GM12878 (cell line): Measurements from ENCODE around the gene NCAPD3. TPM values are rescaled to one million over a fixed set of nuclear protein-coding genes. Genes with fewer than 3 reads are reported as not detected.

ENCODE experiments used
- ATAC-seq: fragments of 200-7000 bp; cut with Tn5 transposase; 3 replicates; pipeline ENCODE4 v1.9.1; 2020; ENCODE audit warnings: mild to moderate bottlenecking, moderate library complexity
- BruUV-seq: library from RNA; stranded (reverse); fragments of 400-500 nt; replicated peaks from 2 replicates; lab custom pipeline; 2021; lab: Mats Ljungman, UMichigan
- CTCF ChIA-PET: fragments of 300-600 bp; sonication (Branson Sonifier 250); formaldehyde crosslinking; extraction: SDS; loops from one replicate; lab custom pipeline; 2021; ENCODE audit warnings: inconsistent platforms; lab: Yijun Ruan, JAX
- POLR2A ChIA-PET: fragments of 350-600 bp; formaldehyde crosslinking; extraction: SDS; loops from one replicate; lab custom pipeline; 2021; ENCODE audit warnings: inconsistent platforms; lab: Charles Lee
- RAD21 ChIA-PET: fragments of 300-600 bp; sonication (Branson Sonifier 250); formaldehyde crosslinking; loops from one replicate; lab custom pipeline; 2023; ENCODE audit warnings: antibody characterized with exemption; ENCODE audit not compliant: unreplicated experiment; lab: Charles Lee
- SMC1A ChIA-PET: fragments of 300-600 bp; sonication (Branson Sonifier 250); formaldehyde crosslinking; loops from one replicate; lab custom pipeline; 2023; ENCODE audit not compliant: unreplicated experiment, uncharacterized antibody; lab: Charles Lee
- DNase-seq: peaks from one replicate; pipeline ENCODE4 v3.0.0-alpha.2; 2011; ENCODE audit warnings: low read depth, low spot score
- FAIRE-seq: peaks from 3 replicates; lab custom pipeline; 2011; peaks lifted over from hg19 to GRCh38; lab: Jason Lieb, UNC
- H2AFZ ChIP-seq: 2 replicates; pipeline ENCODE4 v1.6.0; 2011; ENCODE audit warnings: low read depth, low read length, control low read depth; ENCODE audit not compliant: control insufficient read depth
- H3K27ac ChIP-seq: 2 replicates; pipeline ENCODE4 v1.5.1; 2011; ENCODE audit warnings: control low read depth; ENCODE audit not compliant: control insufficient read depth, insufficient read depth
- H3K27me3 ChIP-seq, 2 experiments: replicated peaks in 1 of 2; 2 replicates each; pipeline versions ENCODE4 v1.6.0 to v1.6.1; 2011; ENCODE audit warnings: low read length in 1 of 2; ENCODE audit not compliant: control insufficient read depth in 2 of 2, insufficient read depth in 2 of 2
- H3K36me3 ChIP-seq, 2 experiments: 2 replicates each; pipeline ENCODE4 v1.5.1; 2011; ENCODE audit warnings: low read length in 1 of 2; ENCODE audit not compliant: control insufficient read depth in 2 of 2, insufficient read depth in 2 of 2
- H3K4me1 ChIP-seq: 2 replicates; pipeline ENCODE4 v1.6.1; 2011; ENCODE audit warnings: mild to moderate bottlenecking, low read length, moderate library complexity, mixed read lengths; ENCODE audit not compliant: control insufficient read depth, insufficient read depth
- H3K4me2 ChIP-seq: 2 replicates; pipeline ENCODE4 v1.6.0; 2011; ENCODE audit warnings: control low read depth; ENCODE audit not compliant: control insufficient read depth, insufficient read depth
- H3K4me3 ChIP-seq: fragments of 200-600 bp; sonication (generic); 2 replicates; pipeline ENCODE4 v1.5.1; 2016
- H3K79me2 ChIP-seq: 2 replicates; pipeline ENCODE4 v1.6.0; 2011; ENCODE audit warnings: low read length; ENCODE audit not compliant: control insufficient read depth, insufficient read depth
- H3K9ac ChIP-seq: 2 replicates; pipeline ENCODE4 v1.8.0; 2011; ENCODE audit warnings: low read length, control low read depth, mixed read lengths; ENCODE audit not compliant: control insufficient read depth, insufficient read depth
- H3K9me3 ChIP-seq: replicated peaks from 3 replicates; pipeline ENCODE4 v1.5.1; 2011; ENCODE audit warnings: mild to moderate bottlenecking, low read length; ENCODE audit not compliant: control insufficient read depth, insufficient read depth
- H4K20me1 ChIP-seq: 2 replicates; pipeline ENCODE4 v1.6.0; 2011; ENCODE audit not compliant: control insufficient read depth, insufficient read depth
- CBX3 ChIP-seq: fragments of 200-600 bp; sonication (generic); IDR thresholded peaks from 2 replicates; pipeline ENCODE4 v1.6.1; 2016; ENCODE audit warnings: low read depth, borderline replicate concordance
- CREB1 ChIP-seq: IDR thresholded peaks from 2 replicates; pipeline ENCODE4 v1.6.1; 2012; ENCODE audit warnings: low read depth, mild to moderate bottlenecking, inconsistent platforms
- MTA2 ChIP-seq: fragments of 450-650 bp; IDR thresholded peaks from 2 replicates; pipeline ENCODE4 v1.6.1; 2016; ENCODE audit warnings: low read depth, mild to moderate bottlenecking, moderate library complexity
- MXI1 ChIP-seq: fragments of 150-350 bp; IDR thresholded peaks from 2 replicates; pipeline ENCODE4 v1.6.1; 2011; ENCODE audit warnings: low read depth, mild to moderate bottlenecking, inconsistent platforms, low read length, improper control_type of control experiment
- POLR2A ChIP-seq: IDR thresholded peaks from 2 replicates; pipeline ENCODE4 v1.6.1; 2011; ENCODE audit warnings: low read depth, mild to moderate bottlenecking, low read length
- RBBP5 ChIP-seq: fragments of 200-600 bp; sonication (generic); conservative IDR thresholded peaks from 2 replicates; pipeline ENCODE4 v1.6.1; 2016
- SIX5 ChIP-seq: IDR thresholded peaks from 2 replicates; pipeline ENCODE4 v1.6.1; 2011; ENCODE audit warnings: mild to moderate bottlenecking, low read depth, low read length, moderate library complexity; ENCODE audit not compliant: severe bottlenecking
- ZNF207 ChIP-seq: fragments of 450-650 bp; IDR thresholded peaks from 2 replicates; pipeline ENCODE4 v1.6.1; 2014; ENCODE audit warnings: antibody characterized with exemption, mild to moderate bottlenecking, borderline replicate concordance
- ZNF217 ChIP-seq: fragments of 450-650 bp; IDR thresholded peaks from 2 replicates; pipeline ENCODE4 v1.6.1; 2017; ENCODE audit warnings: antibody characterized with exemption, mild to moderate bottlenecking
- WGBS: methylation state at CpG from one replicate; pipeline ENCODE4 v1.1.6; 2016; ENCODE audit warnings: low lambda C conversion rate; ENCODE audit not compliant: insufficient replicate concordance, insufficient coverage; ENCODE audit errors: missing lambda C conversion rate; 5-methylcytosine and 5-hydroxymethylcytosine counted together
- in situ Hi-C: fragments of 300-500 bp; cut with MboI; formaldehyde crosslinking; loops from 9 replicates; pipeline ENCODE4 v1.14.3; 2018; ENCODE audit warnings: mixed read lengths
- intact Hi-C: fragments of 100-400 bp; cut with micrococcal nuclease; formaldehyde crosslinking; loops from one replicate; pipeline ENCODE4 v1.14.2; 2022; ENCODE audit not compliant: unreplicated experiment
- polyA plus RNA-seq, 11 experiments: library from polyadenylated mRNA; depleted of rRNA in 4 of 11; unstranded in 6 of 11; stranded (reverse) in 5 of 11; fragments of >200 nt; fragmentation: Nextera tagmentation in 4 of 11; fragmentation: Illumina TruSeq in 1 of 11; extraction: Ambion mirVana in 4 of 11; extraction: Trizol in 1 of 11; gene quantifications; 1 replicate in 1 of 11; 2 replicates in 10 of 11; pipeline versions ENCODE4 v1.2.1 to v1.2.3, GENCODE V29; 2011 to 2016; ENCODE audit warnings: inconsistent platforms in 2 of 11, missing spikeins in 2 of 11, low read depth in 1 of 11
- total RNA-seq, 4 experiments: library from RNA; depleted of rRNA in 3 of 4; stranded (reverse); fragments of >200 nt in 3 of 4; fragmentation: Illumina TruSeq in 1 of 4; extraction: Trizol in 1 of 4; gene quantifications; 2 replicates each; pipeline versions ENCODE4 v1.2.1 to v1.2.3, GENCODE V29; 2013 to 2021
- TF ChIP-seq, protein P1 (sequence below): fragments of 450-650 bp; IDR thresholded peaks from 2 replicates; pipeline ENCODE4 v1.6.1; 2016; ENCODE audit warnings: mild to moderate bottlenecking
- TF ChIP-seq, protein P2 (sequence below): IDR thresholded peaks from 2 replicates; pipeline ENCODE4 v1.6.1; 2012; ENCODE audit warnings: low read depth, low read length, improper control_type of control experiment
- TF ChIP-seq, protein P3 (sequence below): fragments of 450-650 bp; IDR thresholded peaks from 2 replicates; pipeline ENCODE4 v1.6.1; 2017; ENCODE audit warnings: low read depth, mild to moderate bottlenecking, moderate library complexity

NCAPD3 gene
- total and polyA plus RNA-seq, 10 of the 15 experiments (the other 5 are each of a cell fraction or from before 2014, with no cell fraction given): 14.9 to 58.2 (median 48.2) TPM

DNA sequence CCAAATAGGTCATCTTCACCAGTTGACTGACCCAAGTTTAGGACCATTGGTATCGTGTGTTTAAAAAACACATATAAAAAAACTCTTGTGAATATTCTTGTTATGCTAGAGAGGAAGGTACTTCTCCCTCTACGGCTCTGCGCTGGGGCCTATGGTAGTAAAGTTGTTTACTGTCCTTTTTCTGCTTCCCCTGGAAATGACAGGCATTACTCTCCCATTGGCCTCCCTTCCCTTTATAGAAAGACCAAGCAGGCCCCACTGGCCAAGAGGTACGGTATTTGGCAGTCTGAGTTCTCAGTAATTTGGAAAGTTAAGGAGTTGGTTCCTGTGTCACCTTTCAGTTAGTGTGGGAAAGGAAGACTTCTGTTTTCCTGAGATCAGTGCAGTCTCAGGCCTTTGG is 22.9 kb upstream of the NCAPD3 start (continued):
- TF ChIP-seq, protein P1, sequence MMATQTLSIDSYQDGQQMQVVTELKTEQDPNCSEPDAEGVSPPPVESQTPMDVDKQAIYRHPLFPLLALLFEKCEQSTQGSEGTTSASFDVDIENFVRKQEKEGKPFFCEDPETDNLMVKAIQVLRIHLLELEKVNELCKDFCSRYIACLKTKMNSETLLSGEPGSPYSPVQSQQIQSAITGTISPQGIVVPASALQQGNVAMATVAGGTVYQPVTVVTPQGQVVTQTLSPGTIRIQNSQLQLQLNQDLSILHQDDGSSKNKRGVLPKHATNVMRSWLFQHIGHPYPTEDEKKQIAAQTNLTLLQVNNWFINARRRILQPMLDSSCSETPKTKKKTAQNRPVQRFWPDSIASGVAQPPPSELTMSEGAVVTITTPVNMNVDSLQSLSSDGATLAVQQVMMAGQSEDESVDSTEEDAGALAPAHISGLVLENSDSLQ: no peak
- no peak for TF ChIP-seq ZNF207
- no peak for TF ChIP-seq MTA2
- TF ChIP-seq, protein P2, sequence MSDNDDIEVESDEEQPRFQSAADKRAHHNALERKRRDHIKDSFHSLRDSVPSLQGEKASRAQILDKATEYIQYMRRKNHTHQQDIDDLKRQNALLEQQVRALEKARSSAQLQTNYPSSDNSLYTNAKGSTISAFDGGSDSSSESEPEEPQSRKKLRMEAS: no peak
- no peak for TF ChIP-seq CBX3
- TF ChIP-seq RBBP5: no peak
- no peak for TF ChIP-seq ZNF217
- TF ChIP-seq MXI1: no peak
- no peak for TF ChIP-seq POLR2A

DNA sequence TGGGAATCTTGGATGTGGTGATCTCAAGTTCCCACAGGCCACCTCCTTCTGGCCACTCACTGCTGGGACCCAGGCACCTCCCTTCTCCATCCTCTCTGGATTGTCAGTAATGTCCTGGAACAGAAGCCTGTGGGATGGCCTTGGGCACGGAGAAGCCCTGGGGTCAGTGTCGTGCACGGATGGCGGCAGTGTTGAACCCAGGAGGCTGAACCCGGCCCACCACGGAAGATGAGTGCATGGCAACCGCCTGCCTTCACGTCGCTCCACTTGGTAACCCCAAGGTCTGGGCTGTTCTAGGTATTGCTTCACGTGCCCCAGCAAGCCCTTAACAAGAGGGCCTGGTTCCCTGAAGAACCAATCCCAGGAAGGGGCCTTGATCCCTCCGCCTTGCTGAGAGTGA is 22.3 kb upstream of the NCAPD3 start:
- FAIRE-seq: no peak
- POLR2A ChIA-PET: no interaction called here
- in situ Hi-C loops (no loop called here), intact Hi-C loops (no loop called here)
- no peak overlapping the region for H3K4me3 ChIP-seq
- no peak overlapping the region for H3K9ac ChIP-seq
- SMC1A ChIA-PET: no interaction called here
- no peak overlapping the region for H3K4me2 ChIP-seq
- H3K27ac ChIP-seq: no peak overlapping the region
- H3K36me3 ChIP-seq: peaks cover 10 to 17% of the 10 kb centered on the region in 2 experiments
- RAD21 ChIA-PET: no interaction called here
- no peaks in the 10 kb centered on the region for H3K79me2 ChIP-seq
- ATAC-seq: no peak
- WGBS: 97% methylated on average over 11 of the region's 11 CpGs
- no peak for DNase-seq
- H3K9me3 ChIP-seq: no peaks in the 10 kb centered on the region
- no peaks in the 10 kb centered on the region for H3K4me1 ChIP-seq
- BruUV-seq: no TSS peak
- no peaks in the 10 kb centered on the region for H4K20me1 ChIP-seq
- no peaks in the 10 kb centered on the region for H3K27me3 ChIP-seq
- CTCF ChIA-PET: interaction anchor here (4.2 kb wide), 1 partner anchor 37 kb away, joined by 56 read pairs; no protein-coding TSS in a partner anchor
- TF ChIP-seq CREB1 (no peak), SIX5 (no peak)
- TF ChIP-seq, protein P3, sequence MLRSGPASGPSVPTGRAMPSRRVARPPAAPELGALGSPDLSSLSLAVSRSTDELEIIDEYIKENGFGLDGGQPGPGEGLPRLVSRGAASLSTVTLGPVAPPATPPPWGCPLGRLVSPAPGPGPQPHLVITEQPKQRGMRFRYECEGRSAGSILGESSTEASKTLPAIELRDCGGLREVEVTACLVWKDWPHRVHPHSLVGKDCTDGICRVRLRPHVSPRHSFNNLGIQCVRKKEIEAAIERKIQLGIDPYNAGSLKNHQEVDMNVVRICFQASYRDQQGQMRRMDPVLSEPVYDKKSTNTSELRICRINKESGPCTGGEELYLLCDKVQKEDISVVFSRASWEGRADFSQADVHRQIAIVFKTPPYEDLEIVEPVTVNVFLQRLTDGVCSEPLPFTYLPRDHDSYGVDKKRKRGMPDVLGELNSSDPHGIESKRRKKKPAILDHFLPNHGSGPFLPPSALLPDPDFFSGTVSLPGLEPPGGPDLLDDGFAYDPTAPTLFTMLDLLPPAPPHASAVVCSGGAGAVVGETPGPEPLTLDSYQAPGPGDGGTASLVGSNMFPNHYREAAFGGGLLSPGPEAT: no peak
- no peak overlapping the region for H2AFZ ChIP-seq
